ENCODE data around the gene CLGN.

GRCh38 chr4:140395668-140396067, 31.8 kb downstream of the CLGN start:
- TF ChIP-seq CTCF (IDR thresholded peaks at IDR 0.05) (no peak), POLR2A (IDR thresholded peaks at IDR 0.05) (no peak)
